RWPE2 (cell line): ENCODE results near the gene POLE.

Experiments
- ATAC-seq: fragments of 200-7000 bp; cut with Tn5 transposase; 3 replicates; pipeline ENCODE4 v1.9.1; 2021; ENCODE audit warnings: low read depth
- DNase-seq: peaks from one replicate; pipeline ENCODE4 v3.0.0-alpha.2; 2020; ENCODE audit warnings: low spot score
- H3K27ac ChIP-seq: fragments of 450-650 bp; 2 replicates; pipeline ENCODE4 v1.5.1; 2017; ENCODE audit warnings: mild to moderate bottlenecking; ENCODE audit not compliant: poor library complexity, severe bottlenecking
- H3K27me3 ChIP-seq: fragments of 250-450 bp; sonication (Bioruptor Pico); 2 replicates; pipeline ENCODE4 v1.5.1; 2021; ENCODE audit warnings: mild to moderate bottlenecking, moderate library complexity; ENCODE audit not compliant: insufficient read depth, poor library complexity, severe bottlenecking
- H3K36me3 ChIP-seq: fragments of 250-450 bp; sonication (Bioruptor Pico); 2 replicates; pipeline ENCODE4 v1.5.1; 2020; ENCODE audit warnings: low read depth, mild to moderate bottlenecking, moderate library complexity
- H3K4me1 ChIP-seq: fragments of 250-450 bp; sonication (Bioruptor Pico); 2 replicates; pipeline ENCODE4 v1.5.1; 2021; ENCODE audit warnings: mild to moderate bottlenecking, moderate library complexity; ENCODE audit not compliant: insufficient read depth, poor library complexity, severe bottlenecking
- H3K4me3 ChIP-seq: fragments of 250-450 bp; sonication (Bioruptor Pico); 2 replicates; pipeline ENCODE4 v1.5.1; 2021; ENCODE audit warnings: mild to moderate bottlenecking, moderate library complexity; ENCODE audit not compliant: severe bottlenecking
- H3K9me3 ChIP-seq: fragments of 250-450 bp; sonication (Bioruptor Pico); 2 replicates; pipeline ENCODE4 v1.5.1; 2021; ENCODE audit warnings: mild to moderate bottlenecking, moderate library complexity; ENCODE audit not compliant: severe bottlenecking
- TF ChIP-seq, protein P1 (sequence below): fragments of 450-650 bp; IDR thresholded peaks from one replicate; pipeline ENCODE4 v1.5.1; 2017; ENCODE audit warnings: mild to moderate bottlenecking, moderate library complexity; ENCODE audit not compliant: poor library complexity, severe bottlenecking

The POLE gene, protein sequence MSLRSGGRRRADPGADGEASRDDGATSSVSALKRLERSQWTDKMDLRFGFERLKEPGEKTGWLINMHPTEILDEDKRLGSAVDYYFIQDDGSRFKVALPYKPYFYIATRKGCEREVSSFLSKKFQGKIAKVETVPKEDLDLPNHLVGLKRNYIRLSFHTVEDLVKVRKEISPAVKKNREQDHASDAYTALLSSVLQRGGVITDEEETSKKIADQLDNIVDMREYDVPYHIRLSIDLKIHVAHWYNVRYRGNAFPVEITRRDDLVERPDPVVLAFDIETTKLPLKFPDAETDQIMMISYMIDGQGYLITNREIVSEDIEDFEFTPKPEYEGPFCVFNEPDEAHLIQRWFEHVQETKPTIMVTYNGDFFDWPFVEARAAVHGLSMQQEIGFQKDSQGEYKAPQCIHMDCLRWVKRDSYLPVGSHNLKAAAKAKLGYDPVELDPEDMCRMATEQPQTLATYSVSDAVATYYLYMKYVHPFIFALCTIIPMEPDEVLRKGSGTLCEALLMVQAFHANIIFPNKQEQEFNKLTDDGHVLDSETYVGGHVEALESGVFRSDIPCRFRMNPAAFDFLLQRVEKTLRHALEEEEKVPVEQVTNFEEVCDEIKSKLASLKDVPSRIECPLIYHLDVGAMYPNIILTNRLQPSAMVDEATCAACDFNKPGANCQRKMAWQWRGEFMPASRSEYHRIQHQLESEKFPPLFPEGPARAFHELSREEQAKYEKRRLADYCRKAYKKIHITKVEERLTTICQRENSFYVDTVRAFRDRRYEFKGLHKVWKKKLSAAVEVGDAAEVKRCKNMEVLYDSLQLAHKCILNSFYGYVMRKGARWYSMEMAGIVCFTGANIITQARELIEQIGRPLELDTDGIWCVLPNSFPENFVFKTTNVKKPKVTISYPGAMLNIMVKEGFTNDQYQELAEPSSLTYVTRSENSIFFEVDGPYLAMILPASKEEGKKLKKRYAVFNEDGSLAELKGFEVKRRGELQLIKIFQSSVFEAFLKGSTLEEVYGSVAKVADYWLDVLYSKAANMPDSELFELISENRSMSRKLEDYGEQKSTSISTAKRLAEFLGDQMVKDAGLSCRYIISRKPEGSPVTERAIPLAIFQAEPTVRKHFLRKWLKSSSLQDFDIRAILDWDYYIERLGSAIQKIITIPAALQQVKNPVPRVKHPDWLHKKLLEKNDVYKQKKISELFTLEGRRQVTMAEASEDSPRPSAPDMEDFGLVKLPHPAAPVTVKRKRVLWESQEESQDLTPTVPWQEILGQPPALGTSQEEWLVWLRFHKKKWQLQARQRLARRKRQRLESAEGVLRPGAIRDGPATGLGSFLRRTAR (N-terminal part only)

DNA sequence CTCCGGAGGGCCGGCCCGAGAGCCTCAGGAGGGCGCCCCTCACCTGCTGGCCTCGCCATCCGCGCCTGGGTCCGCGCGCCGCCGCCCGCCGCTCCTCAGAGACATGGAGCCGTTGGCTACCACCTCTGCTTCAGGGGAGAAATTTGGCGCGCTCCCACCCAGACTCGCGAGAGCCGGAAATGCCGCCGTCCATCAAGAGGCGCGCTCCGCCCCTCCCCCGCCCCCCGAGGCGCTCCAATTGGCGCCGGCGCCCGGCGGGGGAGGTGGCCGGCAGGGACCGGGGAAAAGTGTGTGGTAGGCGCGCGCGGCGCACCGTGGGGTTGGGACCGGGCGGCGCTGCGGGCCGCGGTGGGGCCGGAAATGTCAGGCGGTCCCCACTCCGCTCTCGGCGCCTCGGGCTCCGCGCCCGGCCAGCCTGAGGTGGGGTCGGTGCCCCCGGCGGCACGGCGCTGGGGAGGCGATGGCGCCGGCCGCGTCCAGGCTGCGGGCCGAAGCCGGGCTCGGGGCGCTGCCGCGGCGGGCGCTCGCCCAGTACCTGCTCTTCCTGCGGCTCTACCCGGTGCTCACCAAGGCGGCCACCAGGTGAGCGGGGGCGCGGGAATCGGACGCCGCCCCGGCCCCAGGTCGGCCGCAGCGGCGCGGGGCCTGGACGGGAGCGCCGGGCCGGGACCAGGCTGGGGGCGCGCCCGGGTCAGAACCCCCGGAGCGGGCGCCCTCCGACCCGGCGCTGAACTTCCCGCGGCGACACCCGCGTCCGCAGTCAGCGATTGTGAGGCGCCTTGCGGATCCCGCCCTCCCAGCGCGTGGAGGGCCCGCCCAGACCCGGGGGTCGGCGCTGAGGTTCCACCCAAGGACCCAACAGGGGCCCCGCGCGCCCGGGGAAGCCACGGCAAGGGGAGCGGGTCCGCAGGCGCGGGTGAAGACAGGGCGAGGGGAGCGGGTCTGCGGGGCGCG is at the start of gene POLE, which contains the start of gene PXMP2:
TSS of gene POLE (minus strand) at position 132 of the 954 bp plus-strand sequence. CDS start at position 105, 27 bp downstream.
TSS of gene PXMP2 (plus strand) at position 377 of the 954 bp plus-strand sequence. CDS start at position 461, 84 bp downstream.
- Histone ChIP-seq H3K4me1 (peaks cover 3% of the 10 kb centered on the region), H3K36me3 (peaks cover 19% of the 10 kb centered on the region), H3K27ac (peak within 1 kb of the TSS; percentile 62), H3K4me3 (peak within 1 kb of the TSS; percentile 99), H3K9me3 (no peaks in the 10 kb centered on the region), H3K27me3 (no peaks in the 10 kb centered on the region)
- ATAC-seq (peak; percentile 94), DNase-seq (peak; percentile 95)
- TF ChIP-seq, protein P1, sequence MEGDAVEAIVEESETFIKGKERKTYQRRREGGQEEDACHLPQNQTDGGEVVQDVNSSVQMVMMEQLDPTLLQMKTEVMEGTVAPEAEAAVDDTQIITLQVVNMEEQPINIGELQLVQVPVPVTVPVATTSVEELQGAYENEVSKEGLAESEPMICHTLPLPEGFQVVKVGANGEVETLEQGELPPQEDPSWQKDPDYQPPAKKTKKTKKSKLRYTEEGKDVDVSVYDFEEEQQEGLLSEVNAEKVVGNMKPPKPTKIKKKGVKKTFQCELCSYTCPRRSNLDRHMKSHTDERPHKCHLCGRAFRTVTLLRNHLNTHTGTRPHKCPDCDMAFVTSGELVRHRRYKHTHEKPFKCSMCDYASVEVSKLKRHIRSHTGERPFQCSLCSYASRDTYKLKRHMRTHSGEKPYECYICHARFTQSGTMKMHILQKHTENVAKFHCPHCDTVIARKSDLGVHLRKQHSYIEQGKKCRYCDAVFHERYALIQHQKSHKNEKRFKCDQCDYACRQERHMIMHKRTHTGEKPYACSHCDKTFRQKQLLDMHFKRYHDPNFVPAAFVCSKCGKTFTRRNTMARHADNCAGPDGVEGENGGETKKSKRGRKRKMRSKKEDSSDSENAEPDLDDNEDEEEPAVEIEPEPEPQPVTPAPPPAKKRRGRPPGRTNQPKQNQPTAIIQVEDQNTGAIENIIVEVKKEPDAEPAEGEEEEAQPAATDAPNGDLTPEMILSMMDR: peak; percentile 7

DNA sequence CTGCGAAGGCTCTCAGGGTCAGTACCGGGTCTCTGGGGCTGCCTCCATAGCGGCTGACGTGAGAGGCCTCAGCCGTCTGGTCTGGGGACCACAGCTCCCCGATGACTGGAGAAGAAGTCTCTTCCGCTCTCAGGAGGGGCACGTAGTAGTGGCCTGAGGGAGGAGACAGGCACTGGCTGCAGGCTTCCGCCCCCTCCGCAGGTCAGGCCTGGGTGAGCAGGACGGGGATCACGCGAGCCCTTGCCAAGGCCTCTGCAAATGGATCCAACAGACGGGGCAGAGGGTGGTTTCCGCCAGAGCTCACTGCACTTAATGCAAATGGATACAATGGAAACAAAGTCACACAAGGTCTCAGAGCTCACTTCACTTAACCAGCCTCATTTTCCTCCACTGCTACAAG is 49.8 kb upstream of the POLE start:
- Histone ChIP-seq H3K4me1 (no peaks in the 10 kb centered on the region), H3K36me3 (peaks cover 84% of the 10 kb centered on the region), H3K27ac (no peak overlapping the region), H3K4me3 (no peak overlapping the region), H3K27me3 (no peaks in the 10 kb centered on the region), H3K9me3 (no peaks in the 10 kb centered on the region)
- DNase-seq (no peak), ATAC-seq (peak; percentile 15; the same call in 1 of the 3 replicates)
- TF ChIP-seq, protein P1: no peak

DNA sequence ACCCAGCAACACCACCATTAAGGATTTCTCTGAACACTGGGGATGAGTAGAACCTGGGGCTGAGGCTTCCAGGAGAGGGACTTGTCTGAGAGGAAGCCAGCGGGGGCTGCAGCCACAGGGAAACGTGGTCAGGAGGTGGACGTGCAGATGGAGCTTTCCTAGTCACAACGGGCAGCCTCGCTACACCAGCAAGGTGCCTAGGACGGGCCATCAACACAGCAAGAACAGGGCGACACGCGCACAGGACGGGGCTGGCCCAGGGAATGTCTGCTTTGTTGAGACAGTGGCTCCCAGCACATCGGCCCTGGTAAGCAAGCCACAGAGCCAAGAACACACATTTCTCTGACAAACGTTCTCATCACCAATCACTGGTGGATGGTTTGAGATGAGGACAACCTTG is 49.2 kb upstream of the POLE start:
- no peak overlapping the region for H3K4me3 ChIP-seq
- DNase-seq: no peak
- H3K9me3 ChIP-seq: no peaks in the 10 kb centered on the region
- no peak overlapping the region for H3K27ac ChIP-seq
- H3K4me1 ChIP-seq: no peaks in the 10 kb centered on the region
- no peaks in the 10 kb centered on the region for H3K27me3 ChIP-seq
- no peak for ATAC-seq
- TF ChIP-seq, protein P1: no peak
- H3K36me3 ChIP-seq: peaks cover 83% of the 10 kb centered on the region

DNA sequence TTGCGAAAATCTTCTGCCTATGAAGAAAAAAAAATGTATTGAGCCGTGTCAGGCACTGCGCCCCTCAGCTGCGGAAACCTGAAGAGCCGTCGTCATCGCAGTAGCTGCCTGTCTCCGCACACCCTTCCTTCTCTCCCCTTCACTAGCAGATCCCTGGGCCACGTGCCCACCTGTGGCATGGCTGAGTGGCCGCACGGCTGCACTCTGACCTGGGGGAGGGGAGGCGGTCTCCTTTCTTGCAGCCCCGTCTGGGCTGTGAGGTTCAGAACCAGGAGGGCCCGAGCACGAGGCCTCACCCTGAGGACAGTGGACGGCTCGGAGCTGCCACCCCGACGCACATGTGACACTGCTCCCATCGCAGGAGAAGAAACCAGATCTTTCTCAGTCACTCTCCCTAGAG is 48.4 kb upstream of the POLE start:
- Histone ChIP-seq H3K4me1 (no peaks in the 10 kb centered on the region), H3K9me3 (no peaks in the 10 kb centered on the region), H3K36me3 (peaks cover 83% of the 10 kb centered on the region), H3K27ac (no peak overlapping the region), H3K4me3 (no peak overlapping the region), H3K27me3 (no peaks in the 10 kb centered on the region)
- TF ChIP-seq, protein P1: no peak
- DNase-seq (no peak), ATAC-seq (no peak)
